Measurements from ENCODE around the gene CLEC20A.

- no peak for TF ChIP-seq EZH2 (IDR thresholded peaks at IDR 0.05; ENCODE audit: insufficient read depth, poor library complexity, severe bottlenecking)
- no peak for TF ChIP-seq EZH2phosphoT487 (IDR thresholded peaks at IDR 0.05; ENCODE audit: insufficient read depth, low read depth)
Measured at GRCh38 chr1:178492341-178492740, 4.4 kb downstream of the CLEC20A start.
